Neural cell (in vitro differentiated cells): Measurements from ENCODE around the gene RPN1. TPM values are rescaled to one million over a fixed set of nuclear protein-coding genes. Genes with fewer than 3 reads are reported as not detected.

Experiments used
- H2AFZ ChIP-seq: fragments of 200-600, 300-800 bp; sonication (generic), shearing (Covaris generic); 2 replicates; pipeline ENCODE4 v1.6.0; 2014; ENCODE audit warnings: low read depth, mild to moderate bottlenecking, antibody characterized with exemption, low read length, moderate library complexity
- H3F3A ChIP-seq: fragments of 200-600 bp; shearing (Covaris generic); 2 replicates; pipeline ENCODE4 v1.6.1; 2016; ENCODE audit warnings: mild to moderate bottlenecking, moderate library complexity, mixed read lengths, antibody characterized with exemption, low read length; ENCODE audit not compliant: insufficient read depth, poor library complexity, severe bottlenecking
- H3K27ac ChIP-seq: fragments of 200-600, 300-800 bp; sonication (generic), shearing (Covaris generic); 2 replicates; pipeline ENCODE4 v1.5.1; 2014; ENCODE audit warnings: mild to moderate bottlenecking, low read length, moderate library complexity
- H3K27me3 ChIP-seq: fragments of 300-800, 200-600 bp; sonication (generic), shearing (Covaris generic); 2 replicates; pipeline ENCODE4 v1.6.0; 2014; ENCODE audit warnings: mild to moderate bottlenecking, low read depth, low read length, moderate library complexity; ENCODE audit not compliant: insufficient read depth
- H3K36me3 ChIP-seq: fragments of 300-800, 200-600 bp; sonication (generic), shearing (Covaris generic); 2 replicates; pipeline ENCODE4 v1.5.1; 2014; ENCODE audit warnings: mild to moderate bottlenecking, antibody characterized with exemption, low read length, moderate library complexity; ENCODE audit not compliant: insufficient read depth
- H3K4me2 ChIP-seq: fragments of 300-800, 200-600 bp; sonication (generic), shearing (Covaris generic); 2 replicates; pipeline ENCODE4 v1.6.0; 2014; ENCODE audit warnings: mild to moderate bottlenecking, low read length
- H3K4me3 ChIP-seq: fragments of 300-800, 200-600 bp; sonication (generic), shearing (Covaris generic); 2 replicates; pipeline ENCODE4 v1.5.1; 2014; ENCODE audit warnings: mild to moderate bottlenecking, low read length, moderate library complexity
- H3K79me2 ChIP-seq: fragments of 200-600 bp; shearing (Covaris generic); replicated peaks from 2 replicates; pipeline ENCODE4 v1.6.0; 2014; ENCODE audit warnings: mild to moderate bottlenecking, low read length, moderate library complexity; ENCODE audit not compliant: insufficient read depth
- H3K9ac ChIP-seq: fragments of 300-800, 200-600 bp; sonication (generic), shearing (Covaris generic); 2 replicates; pipeline ENCODE4 v1.6.1; 2016; ENCODE audit warnings: mild to moderate bottlenecking, low read length, mixed read lengths
- H3K9me2 ChIP-seq: fragments of 200-600 bp; shearing (Covaris generic); 2 replicates; pipeline ENCODE4 v1.6.1; 2016; ENCODE audit warnings: mild to moderate bottlenecking, low read length, mixed read lengths; ENCODE audit not compliant: insufficient read depth
- H3K9me3 ChIP-seq: fragments of 200-600, 300-800 bp; sonication (generic), shearing (Covaris generic); 2 replicates; pipeline ENCODE4 v1.6.1; 2016; ENCODE audit warnings: mild to moderate bottlenecking, mixed run types, low read length, moderate library complexity, mixed read lengths
- H4K20me1 ChIP-seq: fragments of 200-600 bp; shearing (Covaris generic); 2 replicates; pipeline ENCODE4 v1.6.1; 2016; ENCODE audit warnings: mild to moderate bottlenecking, mixed run types; ENCODE audit not compliant: insufficient read depth
- EP300 ChIP-seq: fragments of 450-650 bp; conservative IDR thresholded peaks from 2 replicates; pipeline ENCODE4 v1.6.1; 2014; ENCODE audit warnings: antibody characterized with exemption, mild to moderate bottlenecking, moderate library complexity; ENCODE audit not compliant: poor library complexity, severe bottlenecking
- EZH2 ChIP-seq: fragments of 200-600, 300-800 bp; shearing (Covaris generic), sonication (generic); IDR thresholded peaks from 2 replicates; pipeline ENCODE4 v1.6.1; 2014; ENCODE audit warnings: antibody characterized with exemption, low read length, borderline replicate concordance, mild to moderate bottlenecking; ENCODE audit not compliant: insufficient read depth, poor library complexity, severe bottlenecking
- MXI1 ChIP-seq: fragments of 450-650 bp; conservative IDR thresholded peaks from 2 replicates; pipeline ENCODE4 v1.6.1; 2014; ENCODE audit warnings: antibody characterized with exemption, mild to moderate bottlenecking; ENCODE audit not compliant: poor library complexity, severe bottlenecking
- POLR2AphosphoS5 ChIP-seq: IDR thresholded peaks from 2 replicates; pipeline ENCODE4 v1.6.1; 2012
- RAD21 ChIP-seq: fragments of 450-650 bp; conservative IDR thresholded peaks from 2 replicates; pipeline ENCODE4 v1.6.1; 2014; ENCODE audit warnings: antibody characterized with exemption, mild to moderate bottlenecking, moderate library complexity
- SMC3 ChIP-seq: fragments of 450-650 bp; conservative IDR thresholded peaks from 2 replicates; pipeline ENCODE4 v1.6.1; 2014; ENCODE audit warnings: antibody characterized with exemption, mild to moderate bottlenecking, moderate library complexity; ENCODE audit not compliant: poor library complexity
- TAF1 ChIP-seq: IDR thresholded peaks from 2 replicates; pipeline ENCODE4 v1.6.1; 2012; ENCODE audit warnings: low read depth
- polyA plus RNA-seq: library from polyadenylated mRNA; depleted of rRNA; stranded (reverse); fragments of >200 nt; gene quantifications from 2 replicates; pipeline ENCODE4 v1.2.3, GENCODE V29; 2014
- TF ChIP-seq, protein P1 (sequence below): fragments of 450-650 bp; IDR thresholded peaks from 2 replicates; pipeline ENCODE4 v1.5.1; 2014; ENCODE audit warnings: antibody characterized with exemption, mild to moderate bottlenecking, moderate library complexity; ENCODE audit not compliant: poor library complexity, severe bottlenecking
- TF ChIP-seq, protein P2 (sequence below): IDR thresholded peaks from 2 replicates; pipeline ENCODE4 v1.6.1; 2012; ENCODE audit warnings: borderline replicate concordance

Gene RPN1
- polyA plus RNA-seq, 1 donor from 2014 or later = 201 TPM

DNA sequence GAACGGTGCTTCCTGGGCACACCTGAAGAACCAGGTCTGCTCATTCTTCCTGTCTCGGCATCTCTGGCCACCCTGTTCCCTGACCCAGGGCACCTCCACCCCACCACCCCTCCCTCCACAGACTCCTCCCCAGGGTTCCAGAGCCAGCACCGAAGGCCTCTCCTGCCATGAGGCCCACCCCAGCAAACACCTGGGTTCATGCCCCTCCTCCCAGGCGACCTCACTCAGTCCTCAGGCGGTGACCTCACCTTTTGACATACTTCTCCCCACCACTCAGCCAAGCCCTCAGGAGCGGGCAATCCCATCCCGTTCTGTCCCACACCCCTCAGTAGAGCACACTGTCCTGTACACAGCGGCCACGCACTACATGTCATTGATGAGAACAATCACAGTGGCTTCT is 72.3 kb downstream of the RPN1 start:
- Histone ChIP-seq H2AFZ (peak overlapping the region; percentile 45), H3K4me3 (no peak overlapping the region), H3K27ac (peak overlapping the region; percentile 71), H3K9ac (peak overlapping the region; percentile 57), H3K36me3 (no peaks in the 10 kb centered on the region), H4K20me1 (no peaks in the 10 kb centered on the region), H3K27me3 (no peaks in the 10 kb centered on the region), H3K79me2 (no peaks in the 10 kb centered on the region), H3K4me2 (no peak overlapping the region), H3K9me3 (no peaks in the 10 kb centered on the region), H3K9me2 (no peaks in the 10 kb centered on the region), H3F3A (no peaks in the 10 kb centered on the region)
- TF ChIP-seq EP300 (no peak), MXI1 (no peak), POLR2AphosphoS5 (no peak), EZH2 (no peak), TAF1 (no peak), SMC3 (no peak), RAD21 (no peak)
- TF ChIP-seq, protein P1, sequence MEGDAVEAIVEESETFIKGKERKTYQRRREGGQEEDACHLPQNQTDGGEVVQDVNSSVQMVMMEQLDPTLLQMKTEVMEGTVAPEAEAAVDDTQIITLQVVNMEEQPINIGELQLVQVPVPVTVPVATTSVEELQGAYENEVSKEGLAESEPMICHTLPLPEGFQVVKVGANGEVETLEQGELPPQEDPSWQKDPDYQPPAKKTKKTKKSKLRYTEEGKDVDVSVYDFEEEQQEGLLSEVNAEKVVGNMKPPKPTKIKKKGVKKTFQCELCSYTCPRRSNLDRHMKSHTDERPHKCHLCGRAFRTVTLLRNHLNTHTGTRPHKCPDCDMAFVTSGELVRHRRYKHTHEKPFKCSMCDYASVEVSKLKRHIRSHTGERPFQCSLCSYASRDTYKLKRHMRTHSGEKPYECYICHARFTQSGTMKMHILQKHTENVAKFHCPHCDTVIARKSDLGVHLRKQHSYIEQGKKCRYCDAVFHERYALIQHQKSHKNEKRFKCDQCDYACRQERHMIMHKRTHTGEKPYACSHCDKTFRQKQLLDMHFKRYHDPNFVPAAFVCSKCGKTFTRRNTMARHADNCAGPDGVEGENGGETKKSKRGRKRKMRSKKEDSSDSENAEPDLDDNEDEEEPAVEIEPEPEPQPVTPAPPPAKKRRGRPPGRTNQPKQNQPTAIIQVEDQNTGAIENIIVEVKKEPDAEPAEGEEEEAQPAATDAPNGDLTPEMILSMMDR = no peak
- TF ChIP-seq, protein P2, sequence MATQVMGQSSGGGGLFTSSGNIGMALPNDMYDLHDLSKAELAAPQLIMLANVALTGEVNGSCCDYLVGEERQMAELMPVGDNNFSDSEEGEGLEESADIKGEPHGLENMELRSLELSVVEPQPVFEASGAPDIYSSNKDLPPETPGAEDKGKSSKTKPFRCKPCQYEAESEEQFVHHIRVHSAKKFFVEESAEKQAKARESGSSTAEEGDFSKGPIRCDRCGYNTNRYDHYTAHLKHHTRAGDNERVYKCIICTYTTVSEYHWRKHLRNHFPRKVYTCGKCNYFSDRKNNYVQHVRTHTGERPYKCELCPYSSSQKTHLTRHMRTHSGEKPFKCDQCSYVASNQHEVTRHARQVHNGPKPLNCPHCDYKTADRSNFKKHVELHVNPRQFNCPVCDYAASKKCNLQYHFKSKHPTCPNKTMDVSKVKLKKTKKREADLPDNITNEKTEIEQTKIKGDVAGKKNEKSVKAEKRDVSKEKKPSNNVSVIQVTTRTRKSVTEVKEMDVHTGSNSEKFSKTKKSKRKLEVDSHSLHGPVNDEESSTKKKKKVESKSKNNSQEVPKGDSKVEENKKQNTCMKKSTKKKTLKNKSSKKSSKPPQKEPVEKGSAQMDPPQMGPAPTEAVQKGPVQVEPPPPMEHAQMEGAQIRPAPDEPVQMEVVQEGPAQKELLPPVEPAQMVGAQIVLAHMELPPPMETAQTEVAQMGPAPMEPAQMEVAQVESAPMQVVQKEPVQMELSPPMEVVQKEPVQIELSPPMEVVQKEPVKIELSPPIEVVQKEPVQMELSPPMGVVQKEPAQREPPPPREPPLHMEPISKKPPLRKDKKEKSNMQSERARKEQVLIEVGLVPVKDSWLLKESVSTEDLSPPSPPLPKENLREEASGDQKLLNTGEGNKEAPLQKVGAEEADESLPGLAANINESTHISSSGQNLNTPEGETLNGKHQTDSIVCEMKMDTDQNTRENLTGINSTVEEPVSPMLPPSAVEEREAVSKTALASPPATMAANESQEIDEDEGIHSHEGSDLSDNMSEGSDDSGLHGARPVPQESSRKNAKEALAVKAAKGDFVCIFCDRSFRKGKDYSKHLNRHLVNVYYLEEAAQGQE = no peak

DNA sequence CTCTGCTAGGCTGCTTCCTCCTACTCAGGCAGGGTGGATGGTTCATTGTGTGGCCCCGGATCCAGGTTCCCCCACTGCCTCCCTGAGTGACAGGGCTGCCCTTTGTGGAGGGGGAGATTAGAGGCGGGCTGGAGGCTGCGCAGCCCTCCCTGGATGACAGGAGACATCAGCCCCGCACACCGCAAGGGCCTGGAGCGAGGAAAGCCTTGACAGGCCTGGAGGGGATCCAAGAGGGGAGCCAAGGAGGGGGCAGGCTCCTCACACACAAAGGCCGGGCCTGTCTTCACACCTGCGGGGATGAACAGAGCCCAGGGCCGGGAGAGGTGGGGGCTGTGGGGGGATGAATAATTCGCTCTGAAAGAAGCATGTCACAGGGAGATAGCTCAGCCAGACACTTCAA is 72.9 kb downstream of the RPN1 start:
- no peaks in the 10 kb centered on the region for H3K79me2 ChIP-seq
- H3K9ac ChIP-seq = peak overlapping the region; percentile 57
- H3K9me3 ChIP-seq = no peaks in the 10 kb centered on the region
- H3K4me2 ChIP-seq = no peak overlapping the region
- peak overlapping the region; percentile 71 for H3K27ac ChIP-seq
- no peaks in the 10 kb centered on the region for H3K27me3 ChIP-seq
- H3F3A ChIP-seq = no peaks in the 10 kb centered on the region
- no peak overlapping the region for H3K4me3 ChIP-seq
- TF ChIP-seq, protein P2 = no peak
- TF ChIP-seq SMC3 (no peak), TAF1 (no peak), RAD21 (peak; percentile 9), MXI1 (no peak), EP300 (peak; percentile 52), POLR2AphosphoS5 (no peak), EZH2 (no peak)
- TF ChIP-seq, protein P1 = no peak
- peak overlapping the region; percentile 45 for H2AFZ ChIP-seq
- no peaks in the 10 kb centered on the region for H3K9me2 ChIP-seq
- no peaks in the 10 kb centered on the region for H3K36me3 ChIP-seq
- H4K20me1 ChIP-seq = no peaks in the 10 kb centered on the region
